ENCODE data around the gene PLEKHA1. TPM values are rescaled to one million over a fixed set of nuclear protein-coding genes. Genes with fewer than 3 reads are reported as not detected.

The PLEKHA1 gene
- total RNA-seq, 1 donor from 2014 or later, result 102 TPM

- no peak for DNase-seq (ENCODE audit: low read depth)
Measured at GRCh38 chr10:122480146-122480833, 105.8 kb downstream of the PLEKHA1 start.

GRCh38 chr10:122481296-122482056, 107.0 kb downstream of the PLEKHA1 start:
- no peak for DNase-seq (ENCODE audit: low read depth)

Other genes starting within 250 kb of the PLEKHA1 start
- 0.45 TPM in 1 of 2 replicates, not detected in the other for gene BTBD16, start 103.4 kb upstream of the PLEKHA1 start, total RNA-seq
- not detected in 2 replicates for gene ARMS2, start 79.9 kb downstream of the PLEKHA1 start, total RNA-seq
- 11.5 and 27.9 TPM in 2 replicates for gene HTRA1, start 86.8 kb downstream of the PLEKHA1 start, total RNA-seq
- under 0.01 TPM in 2 replicates for gene DMBT1, start 186.0 kb downstream of the PLEKHA1 start, total RNA-seq